Pons (tissue), 1 donor: ENCODE results near the gene AP4E1.
"Not testable (repeated sequence)": the region's sequence is repeated elsewhere in the genome, so short reads cannot be mapped to it uniquely, and the experiment has no call there.

ENCODE experiments used
- DNase-seq: peaks from one replicate; pipeline ENCODE4 v3.0.0-alpha.2; 2016; ENCODE audit warnings: low spot score

AP4E1 gene

GRCh38 chr15:50950745-50951144 lies 42.3 kb downstream of the AP4E1 start:
- not testable (repeated sequence) for DNase-seq

DNA sequence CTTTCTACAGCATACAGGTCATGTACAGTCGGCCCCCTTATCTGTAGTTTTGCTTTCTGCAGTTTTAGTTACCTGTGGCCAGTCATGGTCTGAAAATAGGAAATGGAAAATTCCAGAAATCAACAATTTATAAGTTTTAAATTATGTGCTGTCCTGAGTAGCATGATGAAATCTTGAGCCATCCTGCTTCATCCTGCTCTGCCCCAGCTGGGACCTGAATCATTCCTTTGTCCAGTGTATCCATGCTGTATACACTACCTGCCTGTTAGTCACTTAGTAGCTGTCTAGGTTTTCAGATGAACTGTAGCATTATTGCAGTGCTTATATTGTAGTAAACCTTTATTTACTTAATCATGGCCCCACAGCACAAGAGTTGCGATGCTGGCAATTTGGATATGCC lies 44.8 kb downstream of the AP4E1 start:
- no peak for DNase-seq

GRCh38 chr15:50954837-50955236 lies 46.4 kb downstream of the AP4E1 start:
- not testable (repeated sequence) for DNase-seq

DNA sequence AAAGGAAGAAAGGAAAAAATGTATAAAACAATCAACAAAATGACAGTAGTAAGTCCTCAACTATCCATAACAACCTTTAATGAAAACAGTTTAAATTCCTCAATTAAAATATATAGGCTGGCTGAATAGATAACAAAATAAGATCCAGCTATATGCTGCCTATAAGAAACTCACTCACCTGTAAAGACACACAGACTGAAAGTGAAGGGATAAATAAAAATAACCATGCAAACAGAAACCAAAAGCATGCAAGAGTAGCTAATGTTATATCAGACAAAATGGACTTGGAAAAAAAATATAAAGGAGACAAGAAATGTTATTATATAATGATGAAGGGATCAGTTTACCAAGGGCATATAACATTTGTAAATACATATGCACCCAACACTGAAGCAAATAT lies 51.2 kb downstream of the AP4E1 start:
- no peak for DNase-seq

DNA sequence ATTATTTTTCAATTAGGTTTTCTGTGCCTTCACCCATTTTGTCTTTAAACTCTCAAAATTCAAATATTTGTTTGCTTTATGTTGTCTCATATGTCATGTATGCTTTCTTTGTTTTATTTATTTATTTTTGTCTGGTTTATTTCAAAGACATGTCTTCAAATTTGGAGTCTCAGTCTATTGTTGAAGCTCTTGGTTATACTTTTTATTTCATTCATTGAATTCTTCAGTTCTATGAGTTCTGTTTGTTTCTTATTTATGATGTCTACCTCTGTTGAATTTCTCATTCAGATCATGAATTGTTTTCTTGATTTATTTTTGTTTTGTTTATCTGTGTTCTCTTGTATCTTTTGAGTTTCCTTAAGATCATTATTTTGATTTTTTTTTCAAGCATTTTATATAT lies 55.6 kb downstream of the AP4E1 start:
- DNase-seq, result no peak

- no peak for DNase-seq
Observed at GRCh38 chr15:50968353-50968752, 59.9 kb downstream of the AP4E1 start.

GRCh38 chr15:50970524-50970923 lies 62.0 kb downstream of the AP4E1 start:
- DNase-seq, result no peak

DNA sequence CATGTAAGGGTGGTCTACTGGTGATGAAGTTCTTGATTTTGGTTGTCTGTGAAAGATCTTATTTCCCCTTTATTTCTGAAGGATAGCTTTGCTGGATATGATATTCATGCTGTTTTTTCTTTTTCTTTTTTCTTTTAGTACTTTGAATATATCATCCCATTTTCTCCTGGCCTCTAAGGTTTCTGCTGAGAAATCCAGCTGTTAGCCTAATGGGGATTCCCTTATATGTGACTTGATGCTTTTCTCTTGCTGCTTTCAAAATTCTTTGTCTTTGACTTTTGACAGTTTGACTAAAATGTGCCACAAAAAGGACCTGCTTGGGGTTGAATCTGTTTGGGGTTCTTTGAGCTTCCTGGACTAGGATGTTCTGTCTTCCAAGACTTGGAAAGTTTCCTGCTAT lies 62.6 kb downstream of the AP4E1 start:
- DNase-seq, result no peak

GRCh38 chr15:50971542-50971941 lies 63.1 kb downstream of the AP4E1 start:
- DNase-seq, result no peak

DNA sequence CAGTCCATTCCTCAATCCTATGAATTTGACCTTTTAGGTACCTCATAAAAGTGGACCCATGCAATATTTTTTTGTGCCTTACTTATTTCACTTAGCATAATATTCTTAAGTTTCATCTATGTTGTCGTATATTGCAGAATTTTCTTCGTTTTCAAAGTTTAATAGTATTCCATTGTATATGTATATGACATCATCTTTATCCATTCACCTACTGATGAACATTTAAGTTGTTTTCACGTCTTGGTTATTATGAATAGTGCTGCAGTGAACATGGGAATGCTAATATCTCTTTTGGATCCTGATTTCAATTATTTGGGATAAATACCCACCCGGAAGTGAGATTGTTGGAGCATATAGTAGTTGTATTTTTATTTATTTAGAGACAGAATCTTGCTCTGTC lies 65.1 kb downstream of the AP4E1 start:
- no peak for DNase-seq

- DNase-seq, result no peak
Observed at GRCh38 chr15:50977162-50977561, 68.7 kb downstream of the AP4E1 start.

DNA sequence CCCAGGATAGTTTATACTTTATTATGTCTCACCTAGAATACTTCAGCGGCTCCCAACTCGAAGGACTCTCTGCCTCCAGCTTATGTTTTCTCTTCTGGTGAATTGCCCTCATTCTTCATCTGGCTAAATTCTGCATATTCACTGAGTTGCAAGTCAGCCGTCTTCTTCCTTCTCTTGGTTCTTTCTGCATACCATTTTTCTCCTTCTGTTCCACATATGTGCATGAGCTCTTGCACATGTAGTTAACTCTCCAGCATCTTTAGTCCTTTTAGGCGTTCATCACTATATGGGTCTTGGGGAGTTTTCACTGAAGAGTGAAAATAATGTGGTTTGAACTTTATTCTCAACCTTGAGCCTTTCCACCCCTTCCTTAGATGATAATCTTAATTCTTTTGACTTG lies 70.1 kb downstream of the AP4E1 start:
- no peak for DNase-seq

DNA sequence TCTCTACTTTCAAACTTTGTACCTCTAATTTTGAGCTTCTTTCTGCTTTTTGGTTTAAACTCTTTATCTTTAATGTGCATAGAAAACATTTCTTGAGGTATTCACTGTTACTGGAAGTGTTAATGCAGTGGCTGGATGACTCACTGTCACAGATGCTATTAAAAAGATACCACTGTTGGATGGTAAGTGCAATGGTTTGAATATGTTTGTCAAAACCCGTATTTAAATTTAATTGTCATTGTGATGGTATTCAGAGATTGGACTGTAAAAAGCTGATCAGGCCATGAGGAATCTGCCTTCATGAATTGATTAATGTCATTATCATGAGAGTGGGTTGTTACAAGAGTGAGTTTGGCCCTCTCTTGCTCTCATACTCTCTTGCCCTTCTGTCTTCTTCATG lies 70.6 kb downstream of the AP4E1 start:
- DNase-seq, result no peak

DNA sequence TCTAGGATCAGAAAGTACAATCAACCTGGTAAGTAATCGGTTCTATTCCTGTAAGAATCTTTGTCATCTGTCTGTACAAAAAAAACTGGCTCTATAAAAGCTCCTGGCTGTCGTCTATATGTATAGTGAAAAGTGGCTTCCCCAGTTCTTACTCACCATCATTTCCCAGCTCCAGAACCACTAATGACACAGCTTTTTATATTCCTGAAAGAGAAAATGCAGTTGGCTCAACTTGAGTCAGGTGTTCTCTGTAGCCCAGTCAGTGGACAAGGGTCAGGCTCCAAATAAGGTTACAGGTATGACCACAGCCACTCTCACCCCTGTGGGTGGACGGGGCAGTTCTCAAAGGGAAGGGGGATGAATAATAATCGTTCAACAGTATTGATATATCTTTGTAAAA lies 85.1 kb downstream of the AP4E1 start:
- no peak for DNase-seq

DNA sequence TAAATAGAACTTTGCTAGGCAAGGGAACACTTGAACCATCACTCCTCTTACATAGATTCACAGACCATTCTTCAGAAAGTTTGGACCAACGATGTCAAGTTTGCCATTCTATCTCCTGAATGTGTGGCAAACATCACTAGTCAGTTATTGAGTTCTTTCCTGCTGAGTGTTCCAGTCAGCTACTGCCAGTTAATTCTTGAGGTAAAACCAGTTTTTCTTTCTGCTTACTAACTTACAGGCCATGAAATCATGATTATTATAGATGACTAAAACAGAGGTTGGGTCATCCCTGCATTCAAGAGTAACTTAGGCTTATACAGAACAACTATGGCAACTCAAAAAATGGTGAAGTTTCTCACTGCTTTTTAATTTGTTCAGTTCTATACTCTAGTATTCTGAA lies 88.2 kb downstream of the AP4E1 start:
- no peak for DNase-seq

DNA sequence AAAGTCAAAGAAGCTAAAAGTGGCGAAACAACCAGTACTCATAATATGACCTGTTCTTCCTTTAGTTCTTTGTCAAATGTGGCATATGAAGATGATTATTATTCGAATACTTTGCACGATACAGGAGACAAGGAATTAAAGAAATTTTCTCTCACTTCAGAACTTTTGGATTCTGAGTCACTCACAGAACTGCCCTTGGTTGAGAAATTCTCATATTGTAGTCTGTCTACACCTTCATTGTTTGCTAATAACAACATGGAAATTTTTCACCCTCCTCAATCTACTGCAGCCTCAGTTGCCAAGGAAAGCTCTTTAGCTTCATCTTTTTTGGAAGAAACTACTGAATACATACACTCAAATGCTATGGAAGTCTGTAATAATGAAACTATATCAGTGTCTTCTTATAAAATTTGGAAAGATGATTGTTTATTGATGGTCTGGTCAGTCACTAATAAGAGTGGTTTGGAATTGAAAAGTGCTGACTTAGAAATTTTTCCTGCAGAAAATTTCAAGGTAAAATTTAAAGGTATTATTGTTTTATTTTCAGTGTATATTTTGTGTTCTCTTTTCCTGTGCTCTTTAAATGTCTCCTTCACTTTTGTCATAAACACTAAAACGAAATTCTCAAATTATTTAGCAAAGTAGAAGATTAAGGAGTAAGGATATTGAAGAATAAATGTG lies 89.0 kb downstream of the AP4E1 start:
- no peak for DNase-seq

DNA sequence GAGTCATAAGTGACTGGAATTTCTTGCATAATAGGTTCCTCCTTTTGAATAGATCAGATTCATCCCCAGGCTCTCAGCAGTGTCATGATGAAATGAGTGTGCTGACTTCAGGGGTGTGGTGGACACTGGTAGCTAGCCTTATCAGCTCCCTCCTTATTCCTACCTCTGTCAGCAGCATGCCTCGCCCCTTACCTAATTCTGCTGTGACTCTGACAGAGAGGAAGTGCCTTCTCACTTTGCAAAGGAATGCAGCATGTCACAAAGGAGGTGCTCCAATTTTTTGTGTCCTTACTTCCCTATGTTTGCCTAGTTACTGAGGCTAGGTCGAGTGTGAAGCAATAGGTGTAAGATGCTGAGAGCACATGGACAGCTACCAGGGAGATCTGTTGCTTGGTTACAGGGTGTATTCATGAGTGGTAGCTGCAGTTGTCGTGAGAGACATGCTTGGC lies 95.6 kb downstream of the AP4E1 start:
- no peak for DNase-seq

GRCh38 chr15:51006336-51006985 lies 98.0 kb downstream of the AP4E1 start:
- DNase-seq, result no peak

- no peak for DNase-seq
Observed at GRCh38 chr15:51007131-51007666, 98.7 kb downstream of the AP4E1 start.

- no peak for DNase-seq
Observed at GRCh38 chr15:51011212-51011611, 102.7 kb downstream of the AP4E1 start.

GRCh38 chr15:51016615-51017014 lies 108.1 kb downstream of the AP4E1 start:
- no peak for DNase-seq

- no peak for DNase-seq
Observed at GRCh38 chr15:51022206-51022605, 113.7 kb downstream of the AP4E1 start.

DNA sequence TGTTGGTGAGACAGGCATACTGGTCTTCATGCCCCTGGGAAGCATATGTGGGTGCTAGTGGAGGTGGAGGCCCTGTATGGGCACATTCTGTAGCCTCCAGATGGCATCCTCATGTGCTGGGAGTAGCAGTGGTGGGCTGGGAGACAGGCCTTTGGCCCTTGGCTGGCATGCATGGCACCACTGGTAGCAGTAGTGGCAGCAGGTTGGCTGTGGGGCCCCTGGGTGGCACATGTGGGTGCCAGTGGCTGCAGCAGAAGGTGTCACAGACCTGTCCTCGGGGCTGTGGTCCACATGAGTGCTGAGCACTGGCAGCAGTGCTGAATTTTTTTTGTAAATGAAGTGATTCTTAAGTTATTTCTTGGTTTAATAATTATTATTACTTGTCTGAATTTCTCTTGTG lies 115.0 kb downstream of the AP4E1 start:
- DNase-seq, result no peak
